Osteocyte (in vitro differentiated cells): Measurements from ENCODE around the gene MZT2B. TPM values are rescaled to one million over a fixed set of nuclear protein-coding genes. Genes with fewer than 3 reads are reported as not detected.
"Not testable (repeated sequence)": the region's sequence is repeated elsewhere in the genome, so short reads cannot be mapped to it uniquely, and the experiment has no call there.

Experiments used
- DNase-seq: peaks from one replicate; pipeline ENCODE4 v3.0.0; 2021; ENCODE audit warnings: mixed read lengths; ENCODE audit not compliant: unreplicated experiment; ENCODE audit errors: extremely low spot score
- H3K27ac Mint-ChIP-seq: one replicate; pipeline ENCODE4 v1.8.0; 2021; ENCODE audit warnings: mild to moderate bottlenecking, mixed read lengths; ENCODE audit not compliant: unreplicated experiment
- H3K27me3 Mint-ChIP-seq: one replicate; pipeline ENCODE4 v1.8.0; 2021; ENCODE audit warnings: mixed read lengths; ENCODE audit not compliant: unreplicated experiment
- H3K36me3 Mint-ChIP-seq: one replicate; pipeline ENCODE4 v1.8.0; 2021; ENCODE audit warnings: mixed read lengths; ENCODE audit not compliant: unreplicated experiment
- H3K4me1 Mint-ChIP-seq: one replicate; pipeline ENCODE4 v1.8.0; 2021; ENCODE audit warnings: mixed read lengths; ENCODE audit not compliant: unreplicated experiment
- H3K4me3 Mint-ChIP-seq: one replicate; pipeline ENCODE4 v1.8.0; 2021; ENCODE audit warnings: mild to moderate bottlenecking, moderate library complexity, mixed read lengths; ENCODE audit not compliant: unreplicated experiment
- H3K9me3 Mint-ChIP-seq: one replicate; pipeline ENCODE4 v1.8.0; 2021; ENCODE audit warnings: mixed read lengths; ENCODE audit not compliant: unreplicated experiment
- CTCF ChIP-seq: fragments of 200-600 bp; sonication (generic); IDR thresholded peaks from 2 replicates; pipeline ENCODE4 v1.5.0; 2021; ENCODE audit warnings: antibody characterized with exemption, mild to moderate bottlenecking, moderate library complexity
- long read RNA-seq: library from polyadenylated mRNA; unstranded; transcript quantifications from one replicate; pipeline ENCODE4 v2.0.0, GENCODE V29; 2021
- total RNA-seq: library from RNA; stranded (reverse); gene quantifications from 2 replicates; pipeline ENCODE4 v1.2.1, GENCODE V29; 2021

The MZT2B gene
- 253 and 281 TPM in 2 replicates for total RNA-seq
- long read RNA-seq, partial matches to known transcripts: 0 of 3 reads
- long read RNA-seq, other reads (novel, unspliced or antisense): 1 of 3 reads

GRCh38 chr2:130181880-130182682 lies at the start of gene MZT2B:
TSS of gene MZT2B (plus strand) at chr2:130182262. CDS start at chr2:130182283, 21 bp downstream.
- DNase-seq: peak; percentile 96
- H3K36me3 Mint-ChIP-seq, H3K9me3 Mint-ChIP-seq, H3K27me3 Mint-ChIP-seq: not testable (repeated sequence)
- peak; percentile 81 for TF ChIP-seq CTCF
- peak within 1 kb of the TSS; percentile 92 for H3K4me3 Mint-ChIP-seq
- H3K4me1 Mint-ChIP-seq: peaks cover 25% of the 10 kb centered on the region
- H3K27ac Mint-ChIP-seq: peak within 1 kb of the TSS; percentile 87

GRCh38 chr2:130135692-130136541 lies 46.1 kb upstream of the MZT2B start:
- DNase-seq: peak; percentile 77
- H3K27me3 Mint-ChIP-seq: peaks cover 10% of the 10 kb centered on the region
- no peak for TF ChIP-seq CTCF
- H3K4me3 Mint-ChIP-seq: no peak overlapping the region
- H3K36me3 Mint-ChIP-seq: no peaks in the 10 kb centered on the region
- no peaks in the 10 kb centered on the region for H3K4me1 Mint-ChIP-seq
- no peaks in the 10 kb centered on the region for H3K9me3 Mint-ChIP-seq
- H3K27ac Mint-ChIP-seq: no peak overlapping the region

GRCh38 chr2:130136546-130136945 lies 45.5 kb upstream of the MZT2B start:
- peak; percentile 68 for DNase-seq
- not testable (repeated sequence) for H3K4me3 Mint-ChIP-seq, H3K27me3 Mint-ChIP-seq, H3K36me3 Mint-ChIP-seq, H3K4me1 Mint-ChIP-seq, H3K27ac Mint-ChIP-seq, H3K9me3 Mint-ChIP-seq

GRCh38 chr2:130137118-130137517 lies 44.9 kb upstream of the MZT2B start:
- H3K4me3 Mint-ChIP-seq, H3K27ac Mint-ChIP-seq, H3K27me3 Mint-ChIP-seq, H3K4me1 Mint-ChIP-seq, H3K9me3 Mint-ChIP-seq, H3K36me3 Mint-ChIP-seq: not testable (repeated sequence)
- DNase-seq: peak; percentile 75

GRCh38 chr2:130138326-130138725 lies 43.7 kb upstream of the MZT2B start:
- not testable (repeated sequence) for H3K4me3 Mint-ChIP-seq, H3K27me3 Mint-ChIP-seq, H3K27ac Mint-ChIP-seq, H3K36me3 Mint-ChIP-seq, H3K9me3 Mint-ChIP-seq, H3K4me1 Mint-ChIP-seq
- peak; percentile 67 for DNase-seq

GRCh38 chr2:130138841-130139251 lies 43.2 kb upstream of the MZT2B start:
- not testable (repeated sequence) for H3K4me1 Mint-ChIP-seq, H3K27ac Mint-ChIP-seq, H3K9me3 Mint-ChIP-seq, H3K4me3 Mint-ChIP-seq, H3K27me3 Mint-ChIP-seq, H3K36me3 Mint-ChIP-seq
- peak; percentile 78 for DNase-seq

GRCh38 chr2:130139331-130140280 lies 42.5 kb upstream of the MZT2B start:
- peak; percentile 84 for DNase-seq
- not testable (repeated sequence) for H3K27me3 Mint-ChIP-seq, H3K27ac Mint-ChIP-seq, H3K36me3 Mint-ChIP-seq, H3K4me3 Mint-ChIP-seq, H3K9me3 Mint-ChIP-seq, H3K4me1 Mint-ChIP-seq

GRCh38 chr2:130140516-130140915 lies 41.5 kb upstream of the MZT2B start:
- H3K27ac Mint-ChIP-seq, H3K9me3 Mint-ChIP-seq, H3K4me3 Mint-ChIP-seq, DNase-seq, H3K36me3 Mint-ChIP-seq, H3K4me1 Mint-ChIP-seq, H3K27me3 Mint-ChIP-seq: not testable (repeated sequence)

GRCh38 chr2:130141002-130141401 lies 41.1 kb upstream of the MZT2B start:
- DNase-seq, H3K4me1 Mint-ChIP-seq, H3K27me3 Mint-ChIP-seq, H3K36me3 Mint-ChIP-seq, H3K4me3 Mint-ChIP-seq, H3K27ac Mint-ChIP-seq, H3K9me3 Mint-ChIP-seq: not testable (repeated sequence)
